Osteoblast (primary cell): ENCODE data around the gene MGAM2. TPM values are rescaled to one million over a fixed set of nuclear protein-coding genes. Genes with fewer than 3 reads are reported as not detected.

Experiments used
- DNase-seq: peaks from one replicate; pipeline ENCODE4 v3.0.0; 2011; ENCODE audit warnings: low spot score, mixed read lengths; ENCODE audit not compliant: insufficient read length; ENCODE audit errors: missing footprints
- H2AFZ ChIP-seq: 2 replicates; pipeline ENCODE4 v1.6.0; 2011; ENCODE audit warnings: mild to moderate bottlenecking, low read length
- H3K27ac ChIP-seq: 2 replicates; pipeline ENCODE4 v1.5.1; 2011; ENCODE audit warnings: mild to moderate bottlenecking, low read depth, low read length, moderate library complexity
- H3K27me3 ChIP-seq: 2 replicates; pipeline ENCODE4 v1.6.0; 2012; ENCODE audit warnings: mild to moderate bottlenecking, control low read depth, inconsistent platforms, low read length, moderate library complexity; ENCODE audit not compliant: insufficient read depth
- H3K36me3 ChIP-seq: 2 replicates; pipeline ENCODE4 v1.5.1; 2011; ENCODE audit warnings: mild to moderate bottlenecking, low read length, control low read depth, moderate library complexity; ENCODE audit not compliant: insufficient read depth
- H3K4me1 ChIP-seq: 2 replicates; pipeline ENCODE4 v1.5.1; 2011; ENCODE audit warnings: mild to moderate bottlenecking, low read length, control low read depth, moderate library complexity; ENCODE audit not compliant: insufficient read depth
- H3K4me2 ChIP-seq: 2 replicates; pipeline ENCODE4 v1.6.0; 2011; ENCODE audit warnings: mild to moderate bottlenecking, low read length; ENCODE audit not compliant: insufficient read depth
- H3K4me3 ChIP-seq: fragments of 200-600 bp; sonication (generic); 3 replicates; pipeline ENCODE4 v1.5.1; 2012; ENCODE audit warnings: mild to moderate bottlenecking, low read length, inconsistent platforms; ENCODE audit not compliant: insufficient read depth
- H3K79me2 ChIP-seq: 2 replicates; pipeline ENCODE4 v1.6.0; 2012; ENCODE audit warnings: mild to moderate bottlenecking, low read length, control low read depth, inconsistent platforms; ENCODE audit not compliant: insufficient read depth
- H3K9me3 ChIP-seq: 2 replicates; pipeline ENCODE4 v1.5.1; 2011; ENCODE audit warnings: low read depth, low read length, control low read depth
- H4K20me1 ChIP-seq: 2 replicates; pipeline ENCODE4 v1.6.0; 2012; ENCODE audit warnings: mild to moderate bottlenecking, low read length, control low read depth; ENCODE audit not compliant: insufficient read depth
- total RNA-seq: library from RNA; depleted of rRNA; stranded (reverse); fragments of >200 nt; gene quantifications from 2 replicates; pipeline ENCODE4 v1.2.3, GENCODE V29; 2012
- TF ChIP-seq, protein P1 (sequence below): IDR thresholded peaks from 2 replicates; pipeline ENCODE4 v1.5.1; 2011; ENCODE audit warnings: mild to moderate bottlenecking, low read depth, low read length, moderate library complexity; ENCODE audit errors: extremely low read depth

Gene MGAM2
- total RNA-seq, 1 donor: not detected

- Histone ChIP-seq H2AFZ (no peak overlapping the region), H3K79me2 (no peaks in the 10 kb centered on the region), H3K4me2 (no peak overlapping the region), H3K4me1 (no peaks in the 10 kb centered on the region), H3K27ac (no peak overlapping the region), H3K27me3 (no peaks in the 10 kb centered on the region), H4K20me1 (no peaks in the 10 kb centered on the region), H3K36me3 (no peaks in the 10 kb centered on the region), H3K4me3 (no peak overlapping the region), H3K9me3 (no peaks in the 10 kb centered on the region)
- DNase-seq: no peak
- TF ChIP-seq, protein P1, sequence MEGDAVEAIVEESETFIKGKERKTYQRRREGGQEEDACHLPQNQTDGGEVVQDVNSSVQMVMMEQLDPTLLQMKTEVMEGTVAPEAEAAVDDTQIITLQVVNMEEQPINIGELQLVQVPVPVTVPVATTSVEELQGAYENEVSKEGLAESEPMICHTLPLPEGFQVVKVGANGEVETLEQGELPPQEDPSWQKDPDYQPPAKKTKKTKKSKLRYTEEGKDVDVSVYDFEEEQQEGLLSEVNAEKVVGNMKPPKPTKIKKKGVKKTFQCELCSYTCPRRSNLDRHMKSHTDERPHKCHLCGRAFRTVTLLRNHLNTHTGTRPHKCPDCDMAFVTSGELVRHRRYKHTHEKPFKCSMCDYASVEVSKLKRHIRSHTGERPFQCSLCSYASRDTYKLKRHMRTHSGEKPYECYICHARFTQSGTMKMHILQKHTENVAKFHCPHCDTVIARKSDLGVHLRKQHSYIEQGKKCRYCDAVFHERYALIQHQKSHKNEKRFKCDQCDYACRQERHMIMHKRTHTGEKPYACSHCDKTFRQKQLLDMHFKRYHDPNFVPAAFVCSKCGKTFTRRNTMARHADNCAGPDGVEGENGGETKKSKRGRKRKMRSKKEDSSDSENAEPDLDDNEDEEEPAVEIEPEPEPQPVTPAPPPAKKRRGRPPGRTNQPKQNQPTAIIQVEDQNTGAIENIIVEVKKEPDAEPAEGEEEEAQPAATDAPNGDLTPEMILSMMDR: no peak
Measured at GRCh38 chr7:142240546-142240945, 129.0 kb downstream of the MGAM2 start.

- H3K79me2 ChIP-seq: no peaks in the 10 kb centered on the region
- no peaks in the 10 kb centered on the region for H4K20me1 ChIP-seq
- TF ChIP-seq, protein P1: no peak
- H3K27ac ChIP-seq: no peak overlapping the region
- H3K4me3 ChIP-seq: no peak overlapping the region
- no peak overlapping the region for H3K4me2 ChIP-seq
- H3K4me1 ChIP-seq: no peaks in the 10 kb centered on the region
- no peaks in the 10 kb centered on the region for H3K27me3 ChIP-seq
- H3K9me3 ChIP-seq: no peaks in the 10 kb centered on the region
- no peak overlapping the region for H2AFZ ChIP-seq
- no peak for DNase-seq
- no peaks in the 10 kb centered on the region for H3K36me3 ChIP-seq
Measured at GRCh38 chr7:142243823-142244222, 132.3 kb downstream of the MGAM2 start.

GRCh38 chr7:142248166-142249160, 136.9 kb downstream of the MGAM2 start:
- no peaks in the 10 kb centered on the region for H4K20me1 ChIP-seq
- no peak overlapping the region for H2AFZ ChIP-seq
- H3K4me1 ChIP-seq: no peaks in the 10 kb centered on the region
- TF ChIP-seq, protein P1: no peak
- H3K9me3 ChIP-seq: no peaks in the 10 kb centered on the region
- no peak overlapping the region for H3K4me2 ChIP-seq
- no peak for DNase-seq
- no peak overlapping the region for H3K27ac ChIP-seq
- no peaks in the 10 kb centered on the region for H3K27me3 ChIP-seq
- H3K79me2 ChIP-seq: no peaks in the 10 kb centered on the region
- no peaks in the 10 kb centered on the region for H3K36me3 ChIP-seq
- no peak overlapping the region for H3K4me3 ChIP-seq

DNA sequence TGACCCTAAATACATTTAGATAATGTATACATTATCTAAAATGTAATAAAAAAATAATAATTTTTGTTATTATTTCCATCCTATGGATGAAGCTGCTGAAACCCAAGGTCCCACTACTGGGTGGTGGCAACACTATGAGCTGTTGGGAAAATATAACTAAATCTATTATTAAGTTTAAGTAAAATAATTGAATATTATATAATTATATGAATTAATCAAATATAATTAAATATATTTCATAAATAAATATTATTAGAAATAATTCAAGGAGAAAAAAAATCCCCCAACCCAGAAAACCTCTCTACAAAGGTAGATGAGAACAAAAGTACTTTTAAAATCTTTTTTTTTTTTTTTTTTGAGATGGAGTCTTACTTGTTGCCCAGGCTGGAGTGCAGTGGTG, 138.4 kb downstream of the MGAM2 start:
- Histone ChIP-seq H3K27ac (no peak overlapping the region), H3K4me3 (no peak overlapping the region), H3K27me3 (no peaks in the 10 kb centered on the region), H3K79me2 (no peaks in the 10 kb centered on the region), H3K4me1 (no peaks in the 10 kb centered on the region), H3K9me3 (no peaks in the 10 kb centered on the region), H3K4me2 (no peak overlapping the region), H4K20me1 (no peaks in the 10 kb centered on the region), H2AFZ (no peak overlapping the region), H3K36me3 (no peaks in the 10 kb centered on the region)
- DNase-seq: no peak
- TF ChIP-seq, protein P1: no peak
